Measurements from ENCODE around the gene MMP23B.
"Not testable (repeated sequence)": the region's sequence is repeated elsewhere in the genome, so short reads cannot be mapped to it uniquely, and the experiment has no call there.

MMP23B gene

DNA sequence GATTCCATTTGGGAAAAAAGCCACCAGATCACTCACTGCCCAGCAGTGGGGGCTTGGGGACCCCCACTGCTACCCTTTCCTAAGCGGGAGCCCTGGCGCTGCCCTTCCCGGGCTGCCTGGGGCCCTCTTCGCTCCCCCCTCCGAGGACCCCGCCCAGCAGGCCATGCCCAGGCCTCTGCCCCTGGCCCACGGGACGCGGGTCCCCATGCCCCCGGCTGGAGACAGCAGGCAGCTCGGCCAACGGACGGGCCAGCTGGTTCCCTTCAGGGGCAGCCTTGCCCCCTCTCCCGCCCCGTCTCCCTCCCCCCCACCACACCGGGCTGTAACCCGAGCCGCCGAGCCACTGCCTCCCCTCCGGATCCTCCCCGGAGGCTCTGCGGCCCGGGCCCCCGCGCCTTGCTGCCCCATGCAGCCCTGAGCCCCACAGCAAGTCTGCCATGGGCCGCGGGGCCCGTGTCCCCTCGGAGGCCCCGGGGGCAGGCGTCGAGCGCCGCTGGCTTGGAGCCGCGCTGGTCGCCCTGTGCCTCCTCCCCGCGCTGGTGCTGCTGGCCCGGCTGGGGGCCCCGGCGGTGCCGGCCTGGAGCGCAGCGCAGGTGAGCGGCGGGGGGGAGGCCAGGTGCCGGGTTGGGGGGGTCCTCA is at the start of gene MMP23B:
Gene MMP23B (plus strand): TSS at position 392 of the 639 bp plus-strand sequence. CDS start 46 bp downstream, at position 438.
- in situ Hi-C loops (cut with HindIII; ENCODE audit: low sequenced_read_pairs): no loop called here

DNA sequence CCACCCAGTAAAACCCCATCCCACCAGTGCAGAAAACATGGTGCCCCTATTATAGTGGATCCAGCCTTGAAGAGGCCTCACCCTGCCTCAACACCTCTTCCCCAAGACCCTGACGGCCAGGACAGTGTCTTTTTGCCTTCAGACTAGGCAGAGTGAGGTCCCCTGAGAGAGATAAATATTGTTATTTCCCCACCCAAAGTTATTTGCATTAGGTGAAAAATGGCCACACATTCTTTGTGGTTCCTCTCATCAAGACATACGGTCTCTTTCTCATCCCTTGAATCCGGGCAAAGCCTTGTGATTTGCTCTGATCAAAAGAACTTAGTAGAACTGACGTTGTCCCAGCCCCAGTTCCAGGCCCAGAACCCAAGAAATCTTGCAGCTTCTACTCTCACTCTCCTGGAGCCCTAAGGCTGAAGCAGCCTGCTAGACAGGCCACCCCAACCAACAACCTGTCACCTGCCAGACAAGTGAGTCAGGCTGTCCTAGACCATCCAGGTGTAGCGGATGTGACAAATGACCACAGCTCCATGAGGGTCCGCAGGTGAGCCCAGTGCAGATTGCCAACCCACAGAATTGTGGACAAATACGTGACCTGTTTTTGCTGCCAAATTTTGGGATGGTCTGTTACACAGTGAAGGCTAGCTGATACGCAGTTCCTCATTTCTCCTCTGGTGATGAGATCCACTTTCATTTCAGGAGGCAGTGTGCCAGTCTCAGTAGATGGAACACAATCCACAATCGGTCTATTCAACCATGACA is 49.2 kb upstream of the MMP23B start:
- in situ Hi-C loops (cut with HindIII; ENCODE audit: low sequenced_read_pairs): loop anchor here (10.0 kb wide), 1 partner anchor 242 kb away; no protein-coding TSS in a partner anchor

GRCh38 chr1:1583347-1584010 is 48.5 kb upstream of the MMP23B start:
- in situ Hi-C loops (cut with HindIII; ENCODE audit: low sequenced_read_pairs): loop anchor here (10.0 kb wide), 1 partner anchor 241 kb away; no protein-coding TSS in a partner anchor

- in situ Hi-C loops (cut with HindIII; ENCODE audit: low sequenced_read_pairs): no loop called here
Observed at GRCh38 chr1:1591452-1591851, 40.5 kb upstream of the MMP23B start.

DNA sequence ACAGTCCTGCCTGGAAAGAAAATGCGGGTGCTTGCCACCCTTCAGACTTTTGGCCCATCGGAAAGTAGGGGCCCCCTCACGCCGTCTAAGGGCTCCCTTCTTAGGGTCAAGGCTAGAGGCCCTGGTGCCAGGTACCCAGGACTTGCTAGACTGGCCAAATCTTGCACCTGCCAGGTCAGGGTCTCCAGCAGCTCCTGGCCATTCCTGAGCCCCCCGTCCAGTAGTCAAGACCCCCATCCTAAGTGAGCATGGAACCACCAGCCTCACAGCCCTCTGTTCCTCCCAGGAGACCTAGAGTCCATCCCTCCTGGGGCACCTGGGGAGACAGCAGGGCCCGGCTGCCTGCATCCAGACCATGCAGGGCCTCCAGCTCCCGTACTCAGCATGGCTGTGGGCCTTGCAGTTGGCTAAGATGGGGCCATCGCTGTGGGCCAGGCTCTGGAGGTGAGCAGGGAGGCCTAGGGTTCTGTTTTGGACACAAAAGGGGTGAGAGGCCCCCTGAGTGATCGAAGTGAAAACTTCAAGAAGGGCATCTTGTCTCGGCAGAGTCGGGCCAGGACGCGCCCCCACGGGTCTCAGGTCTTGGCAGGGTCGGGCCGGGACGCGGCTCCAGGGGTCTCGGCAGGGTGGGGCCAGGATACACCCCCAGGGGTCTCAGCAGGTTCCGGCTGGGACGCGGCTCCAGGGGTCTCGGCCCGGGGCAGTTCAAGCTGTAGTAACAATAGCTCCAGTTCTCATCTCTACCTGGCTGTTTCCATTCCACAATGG is 38.0 kb upstream of the MMP23B start:
- in situ Hi-C loops (cut with HindIII; ENCODE audit: low sequenced_read_pairs): no loop called here

- in situ Hi-C loops (cut with HindIII; ENCODE audit: low sequenced_read_pairs): no loop called here
Observed at GRCh38 chr1:1594602-1595260, 37.2 kb upstream of the MMP23B start.

- in situ Hi-C loops (cut with HindIII; ENCODE audit: low sequenced_read_pairs): not testable (repeated sequence)
Observed at GRCh38 chr1:1595341-1595740, 36.6 kb upstream of the MMP23B start.

DNA sequence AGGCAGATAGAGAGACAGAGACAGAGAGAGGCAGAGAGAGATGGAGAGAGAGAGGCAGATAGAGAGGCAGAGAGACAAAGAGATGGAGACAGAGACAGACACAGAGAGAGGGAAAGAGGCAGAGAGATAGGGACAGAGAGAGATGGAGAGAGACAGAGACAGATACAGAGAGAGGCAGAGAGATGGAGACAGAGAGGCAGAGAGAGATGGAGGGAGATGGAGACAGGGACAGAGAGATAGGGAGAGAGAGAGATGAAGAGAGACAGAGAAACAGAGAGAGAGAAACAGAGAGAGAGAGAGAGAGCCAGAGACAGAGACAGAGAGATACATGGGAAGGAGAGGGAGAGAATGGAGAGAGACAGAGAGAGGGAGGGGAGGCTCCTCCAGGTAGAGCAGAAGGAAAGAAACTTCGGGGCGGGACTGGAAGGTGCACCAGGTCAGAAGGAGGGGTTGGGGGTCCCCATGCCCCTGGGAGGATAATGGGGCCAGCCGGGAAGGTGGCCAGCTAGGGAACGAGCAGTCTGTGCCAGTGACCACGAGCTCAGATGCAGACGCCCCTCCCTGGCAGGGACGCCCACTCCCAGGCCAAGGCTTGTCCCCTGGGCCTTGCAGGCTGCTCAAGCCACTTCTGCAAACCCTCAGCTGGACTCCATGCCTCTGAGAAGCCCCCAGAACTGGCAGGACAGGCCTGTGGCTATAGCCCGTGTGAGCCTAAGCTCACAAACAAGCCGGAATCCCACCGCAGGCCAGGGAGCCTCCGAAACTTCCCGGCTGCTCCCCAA is 35.3 kb upstream of the MMP23B start:
- in situ Hi-C loops (cut with HindIII; ENCODE audit: low sequenced_read_pairs): no loop called here

DNA sequence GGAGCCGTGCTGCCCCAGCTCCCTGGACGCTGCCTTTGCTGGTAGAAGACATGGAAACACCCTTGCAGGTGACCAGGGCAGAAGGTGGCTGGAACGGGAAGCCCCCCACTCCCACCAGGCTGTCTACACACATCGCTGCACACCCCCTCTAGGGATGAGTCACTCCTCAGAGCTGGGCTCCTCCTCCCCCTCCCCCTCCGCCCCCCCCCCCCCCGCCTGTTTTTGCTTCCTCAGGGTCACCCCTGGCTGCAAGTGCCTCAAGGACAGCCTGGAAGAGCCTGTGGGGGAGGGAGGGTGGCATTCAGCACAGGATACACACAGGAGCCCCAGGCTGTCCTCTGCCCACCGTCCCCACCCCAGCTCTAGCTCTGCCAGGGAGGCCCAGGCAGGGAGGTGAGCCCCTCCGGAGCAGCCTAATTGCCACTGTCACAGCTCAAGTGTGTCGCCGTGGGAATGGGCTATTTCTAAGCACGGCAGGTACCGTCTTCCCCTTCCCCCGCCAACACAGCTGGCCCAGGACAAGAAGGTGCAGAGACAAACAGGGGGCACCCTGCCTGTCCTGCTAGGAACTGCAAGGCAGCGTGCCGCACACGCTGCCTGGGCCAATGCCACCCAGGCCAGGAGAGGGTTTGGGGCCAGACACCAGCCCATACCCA is 34.6 kb upstream of the MMP23B start:
- in situ Hi-C loops (cut with HindIII; ENCODE audit: low sequenced_read_pairs): no loop called here

DNA sequence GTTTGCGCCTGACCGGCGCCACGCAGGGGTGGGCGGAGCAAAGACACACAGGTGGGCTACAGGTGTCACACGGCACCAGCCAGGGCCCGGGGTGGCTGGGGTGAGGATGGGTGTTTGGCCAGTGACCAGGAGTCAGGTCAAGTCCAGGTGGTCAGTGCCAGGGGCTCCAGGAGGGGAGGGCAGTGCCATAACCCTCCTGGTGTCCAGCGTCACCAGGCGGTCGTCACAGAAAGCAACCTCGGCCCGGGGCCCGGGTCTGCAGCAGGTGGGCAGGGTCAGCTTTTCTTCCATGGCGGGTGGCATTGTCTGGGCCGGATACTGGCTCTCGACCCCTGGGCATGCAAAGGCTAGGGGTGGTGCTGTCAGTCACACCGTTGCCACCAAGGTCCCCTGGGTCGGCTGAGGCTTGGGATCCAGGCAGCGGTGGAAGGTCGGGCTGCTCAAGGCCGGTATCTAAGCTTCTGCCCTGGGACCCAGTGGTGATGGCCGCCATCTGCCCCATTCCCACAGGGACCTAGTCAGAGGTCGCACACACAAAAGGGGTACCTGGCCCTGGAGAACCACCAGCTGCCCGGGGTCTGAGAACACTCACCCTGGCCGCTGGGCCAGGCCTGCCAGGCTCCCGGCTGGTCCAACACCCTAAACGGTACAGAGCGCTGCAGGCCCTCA is 33.8 kb upstream of the MMP23B start:
- in situ Hi-C loops (cut with HindIII; ENCODE audit: low sequenced_read_pairs): no loop called here

DNA sequence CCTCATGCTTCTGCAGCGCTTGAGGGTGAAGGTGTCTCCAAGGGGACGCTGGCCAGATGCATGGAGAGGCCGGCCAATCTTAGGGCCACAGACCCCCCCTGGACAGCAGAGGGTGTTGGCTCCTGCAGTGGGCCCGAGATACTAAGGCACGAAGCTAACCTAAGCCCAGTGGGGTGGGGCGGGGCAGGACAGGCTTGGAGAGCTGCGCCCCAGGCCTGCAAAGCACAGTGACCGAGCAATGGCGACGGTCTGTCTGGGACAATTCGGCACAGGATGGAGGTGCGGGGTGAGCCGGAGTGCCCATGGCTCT is 33.3 kb upstream of the MMP23B start:
- in situ Hi-C loops (cut with HindIII; ENCODE audit: low sequenced_read_pairs): no loop called here

DNA sequence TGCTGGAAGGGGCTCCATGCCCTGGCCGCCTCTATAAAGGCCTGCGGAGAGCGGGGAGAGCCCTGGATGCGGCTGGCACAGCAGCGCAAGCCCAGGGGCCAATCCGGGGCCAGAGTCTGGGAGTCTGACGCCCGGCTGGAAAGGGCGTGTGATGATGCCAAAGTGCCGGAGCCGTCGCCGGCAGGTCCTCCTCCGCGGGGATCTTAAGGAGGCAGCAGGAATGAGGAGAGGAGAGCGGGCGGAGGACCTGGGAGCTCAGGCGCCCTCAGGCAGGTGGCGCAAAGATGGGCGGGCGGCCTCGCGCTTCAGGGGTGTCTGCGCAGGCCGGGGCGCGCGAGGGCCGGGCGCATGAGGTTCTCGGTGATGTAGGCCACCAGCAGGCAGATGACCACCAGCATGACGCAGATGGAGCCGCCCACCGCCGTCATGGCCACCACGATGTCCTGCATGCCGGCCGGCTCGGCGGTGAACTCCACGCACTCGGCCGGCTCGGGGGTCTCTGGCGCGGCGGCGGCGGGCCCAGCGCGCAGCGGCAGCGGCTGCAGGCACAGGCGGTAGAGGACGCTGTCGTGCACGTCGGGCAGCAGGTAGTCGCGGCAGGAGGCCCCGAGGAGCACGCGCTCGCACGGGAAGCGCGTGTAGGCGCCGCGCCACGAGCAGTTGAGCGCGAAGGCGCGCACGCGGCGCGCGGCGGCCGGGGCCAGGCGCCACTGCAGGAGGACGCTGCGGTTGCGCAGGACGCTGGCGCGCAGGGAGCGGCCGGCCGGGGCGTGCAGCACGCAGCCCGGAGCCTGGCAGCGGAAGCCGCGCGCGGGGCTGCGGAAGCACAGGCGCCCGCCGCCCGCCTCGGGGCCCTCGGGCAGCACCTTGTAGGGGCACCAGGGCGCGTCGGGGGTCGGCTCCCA is 32.7 kb upstream of the MMP23B start:
- in situ Hi-C loops (cut with HindIII; ENCODE audit: low sequenced_read_pairs): no loop called here

DNA sequence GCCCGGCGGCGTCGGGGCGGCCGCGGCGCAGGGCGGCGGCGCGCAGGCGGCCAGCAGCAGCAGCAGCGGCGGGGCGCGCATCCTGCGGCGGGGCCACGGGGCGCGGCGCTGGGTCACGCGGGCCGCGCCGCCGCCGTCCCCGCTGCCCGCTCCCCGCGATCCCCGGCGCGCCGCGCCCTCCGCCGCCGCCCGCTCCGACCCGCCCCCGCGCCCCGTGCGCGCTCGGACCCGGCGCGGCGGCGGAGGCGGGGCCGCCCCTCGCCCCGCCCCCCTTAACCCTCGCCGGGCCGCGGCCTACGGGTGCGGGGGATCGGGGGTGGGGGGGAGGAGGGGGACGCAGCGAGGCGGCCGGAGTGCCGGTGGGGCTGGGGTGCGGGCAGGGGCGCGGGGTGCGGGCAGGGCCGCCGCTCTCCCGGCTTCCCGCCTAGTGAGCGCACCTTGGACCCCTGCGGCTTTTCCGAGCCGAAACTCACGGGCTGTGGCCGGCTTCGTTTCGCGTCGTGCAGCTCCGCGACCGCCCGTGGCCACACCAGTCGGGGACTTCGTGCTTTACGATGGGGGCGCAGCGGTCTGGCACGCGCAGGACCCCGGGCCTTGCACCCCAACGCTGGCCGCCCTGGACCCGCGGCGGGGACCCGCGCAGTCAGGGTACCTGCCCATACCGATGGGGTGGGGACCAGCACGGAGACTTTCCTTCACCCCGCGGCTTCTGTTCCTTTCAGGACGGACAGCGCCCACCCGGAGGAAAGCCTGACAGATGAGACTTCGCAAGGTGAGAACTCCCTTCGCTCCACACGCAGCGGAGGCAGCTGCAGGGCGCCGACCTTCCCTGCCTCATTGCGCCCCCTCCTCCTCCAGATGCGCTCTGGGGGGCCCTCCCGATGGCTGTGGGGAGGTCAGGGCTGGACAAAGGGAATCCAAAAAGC is 31.8 kb upstream of the MMP23B start, which contains the start of gene FNDC10:
Gene FNDC10 (minus strand): TSS at position 201 of the 926 bp plus-strand sequence. CDS start 120 bp downstream, at position 81.
- in situ Hi-C loops (cut with HindIII; ENCODE audit: low sequenced_read_pairs): no loop called here

DNA sequence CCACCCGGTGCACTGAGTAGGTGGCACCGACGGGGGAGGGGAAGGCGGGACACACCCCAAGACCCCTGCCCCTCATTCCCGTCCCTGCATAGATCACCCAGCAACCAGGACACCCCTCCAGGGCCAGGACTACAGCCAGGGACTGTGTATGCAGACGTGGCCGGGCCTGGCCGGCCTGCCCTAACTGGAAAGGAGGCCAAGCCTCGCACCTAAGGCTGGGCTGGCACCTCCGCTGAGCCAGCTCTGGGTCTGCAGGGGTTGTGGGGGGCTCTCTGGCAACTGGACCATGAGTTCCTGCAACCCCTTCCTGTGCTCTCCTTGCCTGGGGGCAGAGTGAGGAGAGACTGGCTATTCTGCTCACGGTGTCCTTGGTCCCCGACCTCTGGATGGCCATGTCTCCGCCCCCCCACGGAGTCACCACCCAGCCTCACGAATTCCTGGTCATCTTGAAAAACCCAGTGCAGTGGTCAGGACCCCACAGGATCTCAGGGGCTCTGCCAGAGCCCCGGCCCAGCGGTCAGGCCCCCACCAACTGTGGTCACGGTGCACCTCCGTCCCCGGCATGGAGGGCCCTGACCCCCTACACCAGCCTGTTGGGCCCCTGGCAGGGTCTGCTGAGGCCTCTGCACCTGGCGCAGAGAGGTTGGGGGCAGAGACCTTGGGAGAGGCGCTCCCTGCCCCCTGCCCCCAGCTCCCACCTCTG is 31.0 kb upstream of the MMP23B start:
- in situ Hi-C loops (cut with HindIII; ENCODE audit: low sequenced_read_pairs): no loop called here

GRCh38 chr1:1601564-1602303 is 30.2 kb upstream of the MMP23B start:
- in situ Hi-C loops (cut with HindIII; ENCODE audit: low sequenced_read_pairs): no loop called here
